Measurements from ENCODE around the gene ZKSCAN8. TPM values are rescaled to one million over a fixed set of nuclear protein-coding genes. Genes with fewer than 3 reads are reported as not detected.

The ZKSCAN8 gene
- total RNA-seq, 2 donors from 2014 or later: 29.0 to 41.6 TPM

DNA sequence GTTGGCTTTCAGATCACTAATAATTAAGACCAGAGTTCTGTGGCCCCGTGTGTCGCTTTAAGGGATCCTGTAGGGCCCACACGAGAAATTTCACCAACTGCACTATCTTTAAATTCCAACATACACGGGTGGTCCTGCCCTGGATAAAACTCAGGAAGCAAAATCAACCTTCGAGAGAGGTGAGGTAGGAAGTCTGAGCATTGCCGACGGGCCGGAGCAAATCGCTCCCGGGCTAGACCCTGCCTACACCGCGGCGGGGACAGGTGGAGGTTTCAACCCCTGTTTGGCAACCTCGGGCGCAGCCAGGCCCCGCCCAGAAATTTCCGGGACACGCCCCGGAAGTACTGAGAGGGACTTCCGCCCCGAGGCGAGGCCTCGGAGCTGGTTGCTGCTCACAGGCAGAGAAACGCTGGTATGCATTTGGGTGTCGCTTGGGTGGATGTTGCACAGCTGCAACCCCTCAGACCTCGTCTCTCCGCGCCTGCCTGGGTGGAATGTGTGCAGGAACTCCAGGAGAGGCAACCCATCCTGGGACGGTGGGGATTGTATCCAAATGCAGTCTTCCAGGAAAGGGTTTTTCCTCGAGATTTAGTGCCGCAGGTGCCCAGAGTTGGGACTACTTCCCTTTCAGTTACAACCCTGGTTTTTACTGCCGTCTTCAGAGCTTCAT, 19.9 kb downstream of the ZKSCAN8 start:
- TF ChIP-seq, protein P1, sequence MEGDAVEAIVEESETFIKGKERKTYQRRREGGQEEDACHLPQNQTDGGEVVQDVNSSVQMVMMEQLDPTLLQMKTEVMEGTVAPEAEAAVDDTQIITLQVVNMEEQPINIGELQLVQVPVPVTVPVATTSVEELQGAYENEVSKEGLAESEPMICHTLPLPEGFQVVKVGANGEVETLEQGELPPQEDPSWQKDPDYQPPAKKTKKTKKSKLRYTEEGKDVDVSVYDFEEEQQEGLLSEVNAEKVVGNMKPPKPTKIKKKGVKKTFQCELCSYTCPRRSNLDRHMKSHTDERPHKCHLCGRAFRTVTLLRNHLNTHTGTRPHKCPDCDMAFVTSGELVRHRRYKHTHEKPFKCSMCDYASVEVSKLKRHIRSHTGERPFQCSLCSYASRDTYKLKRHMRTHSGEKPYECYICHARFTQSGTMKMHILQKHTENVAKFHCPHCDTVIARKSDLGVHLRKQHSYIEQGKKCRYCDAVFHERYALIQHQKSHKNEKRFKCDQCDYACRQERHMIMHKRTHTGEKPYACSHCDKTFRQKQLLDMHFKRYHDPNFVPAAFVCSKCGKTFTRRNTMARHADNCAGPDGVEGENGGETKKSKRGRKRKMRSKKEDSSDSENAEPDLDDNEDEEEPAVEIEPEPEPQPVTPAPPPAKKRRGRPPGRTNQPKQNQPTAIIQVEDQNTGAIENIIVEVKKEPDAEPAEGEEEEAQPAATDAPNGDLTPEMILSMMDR (conservative IDR thresholded peaks at IDR 0.05): no peak
- peaks cover 22% of the 10 kb centered on the region for H3K9me3 Mint-ChIP-seq
- peaks cover 53% of the 10 kb centered on the region for H3K27me3 Mint-ChIP-seq (ENCODE audit: insufficient read depth)
- H3K4me1 Mint-ChIP-seq: no peaks in the 10 kb centered on the region
- peaks cover 32% of the 10 kb centered on the region for H3K36me3 Mint-ChIP-seq (ENCODE audit: low read depth)
- Histone ChIP-seq H3K9ac (ENCODE audit: extremely low read depth, low read length, poor library complexity, severe bottlenecking) (no peak overlapping the region), H3K27me3 (ENCODE audit: control insufficient read depth, insufficient read depth, low read length, poor library complexity, severe bottlenecking) (peaks cover 18% of the 10 kb centered on the region), H3K36me3 (ENCODE audit: control insufficient read depth, insufficient read depth, low read length) (peaks cover 27% of the 10 kb centered on the region), H3K9me3 (ENCODE audit: control insufficient read depth, low read length) (no peaks in the 10 kb centered on the region), H3K4me3 (ENCODE audit: low read length) (peak overlapping the region; percentile 36), H3K4me1 (ENCODE audit: control insufficient read depth, insufficient read depth, low read length) (no peaks in the 10 kb centered on the region), H3K27ac (ENCODE audit: low read depth, low read length) (no peak overlapping the region)
- peak overlapping the region; percentile 57 for H3K4me3 Mint-ChIP-seq
- peak; percentile 95 for DNase-seq
- no peak overlapping the region for H3K27ac Mint-ChIP-seq
- WGBS, 2 experiments (ENCODE audit: insufficient coverage in 1 of 2, insufficient read length in 1 of 2): 66 to 87% methylated on average over 15 to 32 of the region's 32 CpGs

DNA sequence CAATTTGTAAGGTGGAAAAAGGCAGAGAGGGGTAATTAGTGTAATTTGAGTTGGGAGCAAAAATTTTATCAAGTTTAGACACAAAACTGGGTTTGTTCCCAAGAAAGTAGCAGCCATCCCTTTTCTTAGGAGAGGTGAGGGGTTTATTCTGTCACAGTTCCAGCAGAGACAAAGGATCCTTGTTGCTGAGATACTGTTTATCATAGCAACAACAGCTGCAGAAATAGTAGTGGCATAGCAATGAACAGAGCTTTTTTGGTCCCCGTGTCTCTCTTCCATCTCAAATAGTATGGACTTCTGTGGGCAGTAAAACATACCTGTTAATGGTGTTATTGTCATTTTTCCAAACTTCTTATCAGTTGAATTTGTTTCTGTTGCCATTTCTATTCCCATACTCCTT, 23.9 kb downstream of the ZKSCAN8 start:
- Mint-ChIP-seq H3K36me3 (ENCODE audit: low read depth) (no peaks in the 10 kb centered on the region), H3K4me3 (no peak overlapping the region), H3K27ac (no peak overlapping the region), H3K27me3 (ENCODE audit: insufficient read depth) (peaks cover 74% of the 10 kb centered on the region), H3K4me1 (peaks cover 17% of the 10 kb centered on the region), H3K9me3 (peaks cover 14% of the 10 kb centered on the region)
- no peak overlapping the region for H3K4me3 ChIP-seq (ENCODE audit: low read length)
- peaks cover 20% of the 10 kb centered on the region for H3K27me3 ChIP-seq (ENCODE audit: control insufficient read depth, insufficient read depth, low read length, poor library complexity, severe bottlenecking)
- no peak for DNase-seq
- H3K9ac ChIP-seq (ENCODE audit: extremely low read depth, low read length, poor library complexity, severe bottlenecking): no peak overlapping the region
- H3K9me3 ChIP-seq (ENCODE audit: control insufficient read depth, low read length): no peaks in the 10 kb centered on the region
- H3K27ac ChIP-seq (ENCODE audit: low read depth, low read length): no peak overlapping the region
- TF ChIP-seq, protein P1 (conservative IDR thresholded peaks at IDR 0.05): no peak
- 73 to 100% methylated on average over 1 of the region's 1 CpG for WGBS, 2 experiments (ENCODE audit: insufficient coverage in 1 of 2, insufficient read length in 1 of 2)
- peaks cover 6% of the 10 kb centered on the region for H3K4me1 ChIP-seq (ENCODE audit: control insufficient read depth, insufficient read depth, low read length)
- H3K36me3 ChIP-seq (ENCODE audit: control insufficient read depth, insufficient read depth, low read length): no peaks in the 10 kb centered on the region

DNA sequence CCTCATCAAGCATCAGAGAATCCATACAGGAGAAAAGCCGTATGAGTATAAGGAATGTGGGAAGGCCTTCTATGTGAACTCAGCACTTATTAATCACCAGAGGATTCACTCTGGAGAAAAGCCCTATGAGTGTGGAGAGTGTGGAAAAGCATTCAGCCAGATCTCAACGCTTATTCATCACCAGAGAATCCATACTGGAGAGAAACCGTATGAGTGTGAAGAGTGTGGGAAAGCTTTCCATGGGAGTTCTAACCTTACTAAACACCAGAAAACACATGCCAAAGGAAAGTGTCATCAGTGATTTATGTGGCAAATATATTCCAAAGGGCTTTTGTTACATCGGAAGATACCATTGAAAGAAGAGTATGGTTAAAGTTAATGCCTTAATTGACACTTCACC, 25.4 kb downstream of the ZKSCAN8 start:
- H3K4me3 Mint-ChIP-seq: no peak overlapping the region
- H3K27ac Mint-ChIP-seq: no peak overlapping the region
- H3K4me1 Mint-ChIP-seq: peaks cover 25% of the 10 kb centered on the region
- peaks cover 3% of the 10 kb centered on the region for H3K9me3 Mint-ChIP-seq
- no peak for DNase-seq
- H3K36me3 Mint-ChIP-seq (ENCODE audit: low read depth): no peaks in the 10 kb centered on the region
- H3K9ac ChIP-seq (ENCODE audit: extremely low read depth, low read length, poor library complexity, severe bottlenecking): no peak overlapping the region
- H3K9me3 ChIP-seq (ENCODE audit: control insufficient read depth, low read length): no peaks in the 10 kb centered on the region
- H3K27ac ChIP-seq (ENCODE audit: low read depth, low read length): no peak overlapping the region
- 91 to 94% methylated on average over 3 of the region's 4 CpGs for WGBS, 2 experiments (ENCODE audit: insufficient coverage in 1 of 2, insufficient read length in 1 of 2)
- H3K27me3 Mint-ChIP-seq (ENCODE audit: insufficient read depth): peaks cover 64% of the 10 kb centered on the region
- H3K4me3 ChIP-seq (ENCODE audit: low read length): no peak overlapping the region
- H3K36me3 ChIP-seq (ENCODE audit: control insufficient read depth, insufficient read depth, low read length): no peaks in the 10 kb centered on the region
- peaks cover 10% of the 10 kb centered on the region for H3K4me1 ChIP-seq (ENCODE audit: control insufficient read depth, insufficient read depth, low read length)
- TF ChIP-seq, protein P1 (conservative IDR thresholded peaks at IDR 0.05): no peak
- H3K27me3 ChIP-seq (ENCODE audit: control insufficient read depth, insufficient read depth, low read length, poor library complexity, severe bottlenecking): peaks cover 20% of the 10 kb centered on the region

Data from endodermal cell (in vitro differentiated cells).